Nephron (organoid): ENCODE results near the gene PYGB.

Experiments
- H3K27ac Mint-ChIP-seq, 3 experiments: 2 replicates each; pipeline ENCODE4 v1.8.0; 2020; ENCODE audit warnings: mixed read lengths in 3 of 3, mild to moderate bottlenecking in 2 of 3, moderate library complexity in 1 of 3
- H3K27me3 Mint-ChIP-seq: 2 replicates; pipeline ENCODE4 v1.8.0; 2021; ENCODE audit warnings: low read depth, mild to moderate bottlenecking, moderate library complexity, mixed read lengths
- H3K36me3 Mint-ChIP-seq: 2 replicates; pipeline ENCODE4 v1.8.0; 2020; ENCODE audit warnings: low read depth, mixed read lengths
- H3K4me1 Mint-ChIP-seq: 2 replicates; pipeline ENCODE4 v1.8.0; 2020; ENCODE audit warnings: mixed read lengths
- H3K4me3 Mint-ChIP-seq, 3 experiments: 2 replicates each; pipeline ENCODE4 v1.8.0; 2020; ENCODE audit warnings: mild to moderate bottlenecking in 3 of 3, mixed read lengths in 3 of 3, moderate library complexity in 2 of 3
- H3K9me3 Mint-ChIP-seq: 2 replicates; pipeline ENCODE4 v1.8.0; 2020; ENCODE audit warnings: mixed read lengths
- TF ChIP-seq, protein P1 (sequence below), 3 experiments: fragments of 200-600 bp; sonication (generic); IDR thresholded peaks; one replicate each; pipeline ENCODE4 v1.5.0; 2021; ENCODE audit warnings: antibody characterized with exemption in 3 of 3; ENCODE audit not compliant: unreplicated experiment in 3 of 3

The PYGB gene

DNA sequence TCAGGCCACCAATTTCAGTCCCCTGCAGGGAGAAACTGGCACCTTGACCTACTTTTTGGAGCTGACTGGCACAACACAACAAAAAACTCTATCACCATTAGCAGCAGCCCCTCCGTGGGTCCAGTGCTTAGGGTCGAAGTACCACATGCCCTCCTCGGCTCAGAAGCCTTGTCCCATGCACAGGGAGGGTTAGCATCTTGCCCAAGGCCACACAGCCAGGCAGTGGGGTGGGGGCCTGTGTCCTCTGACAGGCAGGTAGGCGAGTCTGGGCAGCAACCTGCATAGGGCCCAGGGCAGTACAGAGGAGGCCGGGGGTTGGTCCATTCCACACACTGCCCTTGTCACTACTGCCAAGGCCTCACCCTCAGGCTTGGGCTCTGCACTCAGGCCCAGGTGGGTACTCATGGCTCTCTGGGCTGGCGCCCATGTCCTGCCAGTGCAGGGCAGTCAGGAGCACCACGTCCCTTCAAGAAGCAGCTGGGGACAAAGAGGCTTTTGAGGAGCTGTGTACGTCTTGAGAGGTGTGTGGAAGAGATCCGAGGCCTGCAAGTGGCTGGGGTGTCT, 53.6 kb downstream of the PYGB start:
- Mint-ChIP-seq H3K4me1 (no peaks in the 10 kb centered on the region), H3K36me3 (peaks cover 4% of the 10 kb centered on the region), H3K4me3 (no peak overlapping the region), H3K27me3 (no peaks in the 10 kb centered on the region), H3K9me3 (no peaks in the 10 kb centered on the region), H3K27ac (no peak overlapping the region)
- TF ChIP-seq, protein P1, sequence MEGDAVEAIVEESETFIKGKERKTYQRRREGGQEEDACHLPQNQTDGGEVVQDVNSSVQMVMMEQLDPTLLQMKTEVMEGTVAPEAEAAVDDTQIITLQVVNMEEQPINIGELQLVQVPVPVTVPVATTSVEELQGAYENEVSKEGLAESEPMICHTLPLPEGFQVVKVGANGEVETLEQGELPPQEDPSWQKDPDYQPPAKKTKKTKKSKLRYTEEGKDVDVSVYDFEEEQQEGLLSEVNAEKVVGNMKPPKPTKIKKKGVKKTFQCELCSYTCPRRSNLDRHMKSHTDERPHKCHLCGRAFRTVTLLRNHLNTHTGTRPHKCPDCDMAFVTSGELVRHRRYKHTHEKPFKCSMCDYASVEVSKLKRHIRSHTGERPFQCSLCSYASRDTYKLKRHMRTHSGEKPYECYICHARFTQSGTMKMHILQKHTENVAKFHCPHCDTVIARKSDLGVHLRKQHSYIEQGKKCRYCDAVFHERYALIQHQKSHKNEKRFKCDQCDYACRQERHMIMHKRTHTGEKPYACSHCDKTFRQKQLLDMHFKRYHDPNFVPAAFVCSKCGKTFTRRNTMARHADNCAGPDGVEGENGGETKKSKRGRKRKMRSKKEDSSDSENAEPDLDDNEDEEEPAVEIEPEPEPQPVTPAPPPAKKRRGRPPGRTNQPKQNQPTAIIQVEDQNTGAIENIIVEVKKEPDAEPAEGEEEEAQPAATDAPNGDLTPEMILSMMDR (IDR thresholded peaks at IDR 0.05; ENCODE audit: unreplicated experiment in 3 of 3) = no peak

DNA sequence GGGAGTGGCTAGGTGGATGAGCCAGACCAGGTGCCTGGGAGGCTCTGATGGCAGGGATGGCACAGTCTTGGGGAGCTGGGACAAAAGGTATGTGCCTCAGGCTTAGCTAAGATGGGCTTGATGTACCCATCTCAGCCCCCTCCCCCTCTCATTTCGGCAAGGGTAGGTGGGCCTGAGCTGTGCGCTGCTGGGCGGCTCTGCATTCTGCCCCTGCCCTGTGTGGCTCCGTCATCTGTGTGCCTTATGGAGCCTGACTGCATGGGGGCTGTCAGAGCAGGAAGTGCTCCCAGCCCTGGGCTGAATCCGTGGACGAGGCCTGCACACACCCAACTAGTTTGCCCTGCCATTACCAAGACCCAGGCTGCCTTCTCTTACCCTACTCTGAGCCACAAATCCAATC, 54.7 kb downstream of the PYGB start:
- Mint-ChIP-seq H3K27ac (no peak overlapping the region), H3K9me3 (no peaks in the 10 kb centered on the region), H3K36me3 (peaks cover 8% of the 10 kb centered on the region), H3K4me1 (no peaks in the 10 kb centered on the region), H3K27me3 (no peaks in the 10 kb centered on the region), H3K4me3 (no peak overlapping the region)
- TF ChIP-seq, protein P1 (IDR thresholded peaks at IDR 0.05; ENCODE audit: unreplicated experiment in 3 of 3) = no peak

DNA sequence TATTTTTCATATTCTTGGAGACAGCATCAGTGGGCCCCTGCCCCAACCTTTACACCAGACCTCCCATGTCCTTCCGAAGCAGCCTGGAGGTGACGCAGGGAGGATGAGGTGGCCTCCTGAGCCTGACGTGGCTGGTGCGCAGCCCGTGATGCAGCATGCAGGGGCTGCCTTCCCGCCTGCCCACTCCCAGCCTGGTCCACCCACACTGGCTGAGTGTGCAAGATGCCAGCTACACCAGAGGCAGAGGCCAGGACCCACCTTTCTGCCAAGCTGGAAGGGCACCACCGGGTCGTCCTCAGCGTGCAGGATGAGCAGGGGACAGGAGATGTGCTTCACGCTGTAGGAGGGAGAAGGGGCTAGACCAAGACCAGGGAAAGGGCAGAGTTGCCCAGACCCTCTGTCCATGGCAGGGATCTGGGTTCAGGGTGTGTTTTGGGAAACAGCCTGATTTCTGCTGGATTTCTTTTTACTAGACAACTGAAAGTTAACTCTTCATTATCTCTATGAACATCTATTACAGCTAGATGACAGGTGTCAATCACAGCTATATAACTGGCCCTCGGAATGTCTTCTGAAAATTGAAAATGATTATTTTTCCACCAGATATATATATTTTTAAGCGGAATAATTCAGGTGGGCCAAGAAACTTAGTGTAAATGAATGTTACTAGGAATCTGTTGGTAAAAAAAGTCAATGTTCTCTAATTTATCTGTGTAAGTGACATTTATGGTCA, 55.6 kb downstream of the PYGB start:
- H3K36me3 Mint-ChIP-seq = peaks cover 6% of the 10 kb centered on the region
- no peaks in the 10 kb centered on the region for H3K4me1 Mint-ChIP-seq
- H3K27ac Mint-ChIP-seq = no peak overlapping the region
- H3K9me3 Mint-ChIP-seq = no peaks in the 10 kb centered on the region
- no peaks in the 10 kb centered on the region for H3K27me3 Mint-ChIP-seq
- no peak overlapping the region for H3K4me3 Mint-ChIP-seq
- TF ChIP-seq, protein P1 (IDR thresholded peaks at IDR 0.05; ENCODE audit: unreplicated experiment in 3 of 3) = no peak

DNA sequence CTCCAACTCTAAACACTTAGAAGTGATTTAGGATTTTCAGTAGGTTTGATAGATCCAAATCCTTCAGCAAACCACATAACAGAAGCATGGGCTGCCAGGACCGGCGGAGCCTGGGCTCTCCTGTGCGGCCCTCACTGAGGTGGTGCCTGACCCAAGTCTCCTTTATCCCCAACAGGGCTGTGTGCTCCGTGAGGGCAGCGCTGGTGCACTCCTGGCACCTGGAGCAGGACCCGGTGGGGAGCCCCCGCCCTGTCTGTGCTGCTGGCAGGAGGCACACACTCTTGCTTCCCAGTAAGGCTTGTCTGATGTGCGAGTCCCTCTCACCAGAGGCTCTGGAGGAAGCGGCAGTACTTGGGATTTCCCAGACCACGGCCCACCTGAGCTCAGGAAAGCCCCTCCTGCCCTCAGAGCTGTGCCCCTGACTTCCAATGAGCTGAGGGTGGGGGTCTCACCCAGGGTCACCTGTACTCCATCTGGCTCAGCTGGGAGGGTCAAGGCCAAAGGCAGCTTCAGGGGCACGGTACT, 56.2 kb downstream of the PYGB start:
- no peak overlapping the region for H3K27ac Mint-ChIP-seq
- no peak overlapping the region for H3K4me3 Mint-ChIP-seq
- H3K27me3 Mint-ChIP-seq = no peaks in the 10 kb centered on the region
- no peaks in the 10 kb centered on the region for H3K9me3 Mint-ChIP-seq
- TF ChIP-seq, protein P1 (IDR thresholded peaks at IDR 0.05; ENCODE audit: unreplicated experiment in 3 of 3) = no peak
- H3K36me3 Mint-ChIP-seq = peaks cover 4% of the 10 kb centered on the region
- no peaks in the 10 kb centered on the region for H3K4me1 Mint-ChIP-seq

DNA sequence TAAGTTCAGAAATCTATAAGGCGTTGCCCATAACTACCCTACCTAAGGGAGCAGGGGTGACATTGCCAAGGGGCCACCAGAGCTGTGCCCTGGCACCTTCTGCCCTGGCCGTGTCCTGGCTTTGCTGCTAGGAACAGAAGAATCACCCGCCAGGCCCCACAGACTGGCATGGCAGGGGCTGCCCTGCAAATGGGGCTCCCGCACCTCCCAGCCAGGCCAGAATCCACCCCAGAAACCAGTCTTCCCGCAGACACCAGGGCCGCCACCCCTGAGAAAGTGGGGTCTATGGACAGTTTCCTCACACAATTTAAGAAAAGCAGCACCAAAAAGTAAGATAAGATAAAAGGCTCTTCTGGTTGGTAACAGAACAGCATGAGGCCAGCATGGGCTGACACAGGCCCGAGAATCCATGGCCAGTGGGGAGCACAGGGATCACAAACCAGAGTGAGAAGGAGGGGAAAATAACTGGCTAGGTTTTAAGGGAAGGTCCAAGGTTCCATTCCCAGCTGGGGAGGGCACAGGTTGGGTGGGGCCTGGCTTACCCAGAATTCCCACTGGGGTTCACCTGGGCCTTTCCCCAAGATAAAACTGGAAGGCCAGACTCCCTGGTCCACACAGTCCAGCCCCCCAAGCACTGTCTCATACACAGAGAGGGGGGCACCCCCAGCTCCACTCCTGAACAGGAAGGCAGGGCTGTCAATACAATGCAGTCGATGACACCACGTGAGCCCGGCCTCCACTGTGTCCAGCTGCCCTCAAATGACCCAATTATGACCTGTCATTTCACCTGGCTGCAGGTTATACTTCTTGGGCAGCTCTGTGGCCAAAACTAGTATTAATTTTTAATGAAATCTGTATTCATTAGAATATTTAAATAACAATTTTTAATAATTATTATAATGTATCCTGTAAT, 59.4 kb downstream of the PYGB start:
- Mint-ChIP-seq H3K27ac (no peak overlapping the region), H3K4me3 (no peak overlapping the region), H3K9me3 (no peaks in the 10 kb centered on the region), H3K36me3 (peaks cover 13% of the 10 kb centered on the region), H3K4me1 (peaks cover 8% of the 10 kb centered on the region), H3K27me3 (no peaks in the 10 kb centered on the region)
- TF ChIP-seq, protein P1 (IDR thresholded peaks at IDR 0.05; ENCODE audit: unreplicated experiment in 3 of 3) = no peak
